ENCODE results near the gene BIVM. TPM values are rescaled to one million over a fixed set of nuclear protein-coding genes. Genes with fewer than 3 reads are reported as not detected.

Gene BIVM
- total RNA-seq, 1 experiment from 2014 or later = 14.9 TPM

- H3K4me3 Mint-ChIP-seq (ENCODE audit: unreplicated experiment) = no peak overlapping the region
- intact Hi-C loops (cut with micrococcal nuclease; ENCODE audit: unreplicated experiment) = no loop called here
- no peaks in the 10 kb centered on the region for H3K9me3 Mint-ChIP-seq (ENCODE audit: unreplicated experiment)
- H3K4me1 Mint-ChIP-seq (ENCODE audit: low read depth, unreplicated experiment) = no peaks in the 10 kb centered on the region
- no peaks in the 10 kb centered on the region for H3K27me3 ChIP-seq (replicated peaks; ENCODE audit: control insufficient read depth, insufficient read depth, low read length)
- no peak overlapping the region for H3K27ac Mint-ChIP-seq (ENCODE audit: unreplicated experiment)
- no peaks in the 10 kb centered on the region for H3K27me3 Mint-ChIP-seq (ENCODE audit: insufficient read depth, unreplicated experiment)
- no peaks in the 10 kb centered on the region for H3K36me3 ChIP-seq (ENCODE audit: control insufficient read depth, insufficient read depth, low read length)
- no peak for DNase-seq
- H3K36me3 Mint-ChIP-seq (ENCODE audit: insufficient read depth, unreplicated experiment) = no peaks in the 10 kb centered on the region
- POLR2A ChIA-PET = interaction anchor here (0.6 kb wide), 1 partner anchor 170 kb away, joined by 10 read pairs; no protein-coding TSS in a partner anchor
- TF ChIP-seq CTCF (IDR thresholded peaks at IDR 0.05; ENCODE audit: insufficient read depth in 1 of 2, low read depth in 1 of 2, low read length in 1 of 2, severe bottlenecking in 1 of 2, unreplicated experiment in 1 of 2) = no peak
- H3K4me3 ChIP-seq (ENCODE audit: low read depth, low read length) = no peak overlapping the region
- no peaks in the 10 kb centered on the region for H3K9me3 ChIP-seq
- BruUV-seq (replicated peaks) = no TSS peak
- CTCF ChIA-PET = no interaction called here
- H3K4me1 ChIP-seq = no peaks in the 10 kb centered on the region
Measured at GRCh38 chr13:102757006-102757405, 41.9 kb upstream of the BIVM start.

- intact Hi-C loops (cut with micrococcal nuclease; ENCODE audit: unreplicated experiment) = no loop called here
- TF ChIP-seq CTCF (IDR thresholded peaks at IDR 0.05; ENCODE audit: insufficient read depth in 1 of 2, low read depth in 1 of 2, low read length in 1 of 2, severe bottlenecking in 1 of 2, unreplicated experiment in 1 of 2) = no peak
- POLR2A ChIA-PET = no interaction called here
- H3K4me3 Mint-ChIP-seq (ENCODE audit: unreplicated experiment) = no peak overlapping the region
- no peak for DNase-seq
- no peaks in the 10 kb centered on the region for H3K27me3 Mint-ChIP-seq (ENCODE audit: insufficient read depth, unreplicated experiment)
- no peaks in the 10 kb centered on the region for H3K36me3 ChIP-seq (ENCODE audit: control insufficient read depth, insufficient read depth, low read length)
- H3K27ac Mint-ChIP-seq (ENCODE audit: unreplicated experiment) = no peak overlapping the region
- H3K9me3 Mint-ChIP-seq (ENCODE audit: unreplicated experiment) = no peaks in the 10 kb centered on the region
- H3K4me1 Mint-ChIP-seq (ENCODE audit: low read depth, unreplicated experiment) = no peaks in the 10 kb centered on the region
- H3K36me3 Mint-ChIP-seq (ENCODE audit: insufficient read depth, unreplicated experiment) = no peaks in the 10 kb centered on the region
- BruUV-seq (replicated peaks) = no TSS peak
- H3K27me3 ChIP-seq (replicated peaks; ENCODE audit: control insufficient read depth, insufficient read depth, low read length) = no peaks in the 10 kb centered on the region
- H3K4me1 ChIP-seq = no peaks in the 10 kb centered on the region
- H3K9me3 ChIP-seq = no peaks in the 10 kb centered on the region
- no peak overlapping the region for H3K4me3 ChIP-seq (ENCODE audit: low read depth, low read length)
- CTCF ChIA-PET = no interaction called here
Measured at GRCh38 chr13:102758842-102759241, 40.1 kb upstream of the BIVM start.

GRCh38 chr13:102761071-102761470 is 37.8 kb upstream of the BIVM start:
- Mint-ChIP-seq H3K27me3 (ENCODE audit: insufficient read depth, unreplicated experiment) (no peaks in the 10 kb centered on the region), H3K27ac (ENCODE audit: unreplicated experiment) (no peak overlapping the region), H3K4me3 (ENCODE audit: unreplicated experiment) (no peak overlapping the region), H3K36me3 (ENCODE audit: insufficient read depth, unreplicated experiment) (peaks cover under 1% of the 10 kb centered on the region), H3K9me3 (ENCODE audit: unreplicated experiment) (no peaks in the 10 kb centered on the region), H3K4me1 (ENCODE audit: low read depth, unreplicated experiment) (no peaks in the 10 kb centered on the region)
- no peak for TF ChIP-seq CTCF (IDR thresholded peaks at IDR 0.05; ENCODE audit: insufficient read depth in 1 of 2, low read depth in 1 of 2, low read length in 1 of 2, severe bottlenecking in 1 of 2, unreplicated experiment in 1 of 2)
- Histone ChIP-seq H3K36me3 (ENCODE audit: control insufficient read depth, insufficient read depth, low read length) (no peaks in the 10 kb centered on the region), H3K9me3 (no peaks in the 10 kb centered on the region), H3K4me1 (no peaks in the 10 kb centered on the region), H3K27me3 (replicated peaks; ENCODE audit: control insufficient read depth, insufficient read depth, low read length) (no peaks in the 10 kb centered on the region), H3K4me3 (ENCODE audit: low read depth, low read length) (no peak overlapping the region)
- CTCF ChIA-PET = no interaction called here
- no TSS peak for BruUV-seq (replicated peaks)
- DNase-seq = no peak
- intact Hi-C loops (cut with micrococcal nuclease; ENCODE audit: unreplicated experiment) = no loop called here
- POLR2A ChIA-PET = no interaction called here
